GM12865 (cell line): Measurements from ENCODE around the gene SGK2.
A peak's percentile ranks its signal among the peaks of the same experiment; 100 is the strongest.
"Not testable (repeated sequence)": the region's sequence is repeated elsewhere in the genome, so short reads cannot be mapped to it uniquely, and the experiment has no call there.

ENCODE experiments used
- DNase-seq: peaks from one replicate; pipeline ENCODE4 v3.0.0; 2010; ENCODE audit warnings: low read depth
- H3K4me3 ChIP-seq: 2 replicates; pipeline ENCODE4 v1.5.1; 2011; ENCODE audit warnings: mild to moderate bottlenecking, low read depth, low read length, control low read depth
- CTCF ChIP-seq: IDR thresholded peaks from 2 replicates; pipeline ENCODE4 v1.5.1; 2011; ENCODE audit warnings: low read length, control low read depth, low read depth, inconsistent platforms; ENCODE audit not compliant: insufficient read depth; ENCODE audit errors: missing control alignments

SGK2 gene

GRCh38 chr20:43579861-43580793 is 21.3 kb downstream of the SGK2 start:
- no peak for DNase-seq
- TF ChIP-seq CTCF = no peak
- no peak overlapping the region for H3K4me3 ChIP-seq

- no peak for DNase-seq
- no peak for TF ChIP-seq CTCF
- H3K4me3 ChIP-seq = no peak overlapping the region
Observed at GRCh38 chr20:43583133-43583864, 24.5 kb downstream of the SGK2 start.

GRCh38 chr20:43583982-43584432 is 25.2 kb downstream of the SGK2 start:
- no peak overlapping the region for H3K4me3 ChIP-seq
- no peak for TF ChIP-seq CTCF
- DNase-seq = peak; percentile 45

GRCh38 chr20:43584448-43585136 is 25.8 kb downstream of the SGK2 start:
- TF ChIP-seq CTCF = no peak
- DNase-seq = no peak
- no peak overlapping the region for H3K4me3 ChIP-seq

GRCh38 chr20:43586641-43587040 is 27.8 kb downstream of the SGK2 start:
- H3K4me3 ChIP-seq = no peak overlapping the region
- TF ChIP-seq CTCF = no peak
- DNase-seq = no peak

- not testable (repeated sequence) for H3K4me3 ChIP-seq, DNase-seq
Observed at GRCh38 chr20:43588526-43588925, 29.7 kb downstream of the SGK2 start.

- DNase-seq = peak; percentile 35
- peak overlapping the region; percentile 92 for H3K4me3 ChIP-seq
- TF ChIP-seq CTCF = no peak
Observed at GRCh38 chr20:43590036-43590391, 31.2 kb downstream of the SGK2 start.
